KBM-7 (cell line): ENCODE measurements around the gene TMEM17.
A peak's percentile ranks its signal among the peaks of the same experiment; 100 is the strongest.
"Not testable (repeated sequence)": the region's sequence is repeated elsewhere in the genome, so short reads cannot be mapped to it uniquely, and the experiment has no call there.

ENCODE experiments used
- DNase-seq: peaks from one replicate; pipeline ENCODE4 v3.0.0-alpha.2; 2015
- in situ Hi-C: fragments of 300-500 bp; cut with MboI; formaldehyde crosslinking; loops from 2 replicates; pipeline ENCODE4 v1.14.3; 2020; ENCODE audit warnings: low sequenced_read_pairs, low pct_unique_long_range_greater_than_20kb, mixed read lengths

Gene TMEM17

GRCh38 chr2:62524293-62524941, 18.4 kb upstream of the TMEM17 start:
- no peak for DNase-seq
- in situ Hi-C loops = no loop called here

DNA sequence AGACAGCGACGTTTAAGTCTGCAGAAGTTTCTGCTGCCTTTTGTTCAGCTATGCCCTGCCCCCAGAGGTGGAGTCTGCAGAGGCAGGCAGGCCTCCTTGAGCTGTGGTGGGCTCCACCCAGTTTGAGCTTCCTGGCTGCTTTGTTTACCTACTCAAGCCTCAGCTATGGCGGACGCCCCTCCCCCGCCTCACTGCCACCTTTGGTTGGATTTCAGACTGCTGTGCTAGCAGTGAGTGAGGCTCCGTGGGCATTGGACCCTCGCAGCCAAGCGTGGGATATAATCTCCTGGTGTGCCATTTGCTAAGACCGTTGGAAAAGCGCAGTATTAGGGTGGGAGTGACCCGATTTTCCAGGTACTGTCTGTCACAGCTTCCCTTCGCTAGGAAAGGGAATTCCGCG, 15.1 kb upstream of the TMEM17 start:
- in situ Hi-C loops, DNase-seq: not testable (repeated sequence)

DNA sequence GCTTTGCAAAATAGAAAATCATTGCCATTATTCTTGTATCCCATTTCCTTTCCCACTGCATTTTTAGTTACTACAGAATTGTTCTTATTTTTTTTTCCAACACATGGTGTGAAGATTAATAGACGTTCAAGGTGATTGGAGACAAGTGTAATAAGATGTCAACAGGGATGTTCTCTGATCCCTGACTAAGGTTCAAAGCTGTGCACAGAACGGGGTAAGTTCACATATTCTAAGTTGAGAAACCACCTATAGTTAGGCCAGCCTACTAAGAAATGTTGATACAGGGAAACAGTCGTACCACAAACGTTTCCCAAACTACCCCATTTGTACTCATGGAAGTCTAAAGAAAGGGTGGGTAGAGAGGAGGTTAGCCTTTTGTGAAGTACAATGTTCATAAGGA, 6.4 kb upstream of the TMEM17 start:
- DNase-seq = no peak
- in situ Hi-C loops = no loop called here

GRCh38 chr2:62511636-62512035, 5.6 kb upstream of the TMEM17 start:
- no peak for DNase-seq
- in situ Hi-C loops = no loop called here

- in situ Hi-C loops = no loop called here
- DNase-seq = no peak
Observed at GRCh38 chr2:62506421-62506750, 391 bp upstream of the TMEM17 start.

GRCh38 chr2:62505109-62505749, 766 bp downstream of the TMEM17 start:
- DNase-seq = peak; percentile 35
- in situ Hi-C loops = no loop called here

- in situ Hi-C loops = no loop called here
- DNase-seq = peak; percentile 8
Observed at GRCh38 chr2:62504657-62505056, 1.3 kb downstream of the TMEM17 start.

- in situ Hi-C loops = no loop called here
- DNase-seq = no peak
Observed at GRCh38 chr2:62501794-62502500, 4.0 kb downstream of the TMEM17 start.

DNA sequence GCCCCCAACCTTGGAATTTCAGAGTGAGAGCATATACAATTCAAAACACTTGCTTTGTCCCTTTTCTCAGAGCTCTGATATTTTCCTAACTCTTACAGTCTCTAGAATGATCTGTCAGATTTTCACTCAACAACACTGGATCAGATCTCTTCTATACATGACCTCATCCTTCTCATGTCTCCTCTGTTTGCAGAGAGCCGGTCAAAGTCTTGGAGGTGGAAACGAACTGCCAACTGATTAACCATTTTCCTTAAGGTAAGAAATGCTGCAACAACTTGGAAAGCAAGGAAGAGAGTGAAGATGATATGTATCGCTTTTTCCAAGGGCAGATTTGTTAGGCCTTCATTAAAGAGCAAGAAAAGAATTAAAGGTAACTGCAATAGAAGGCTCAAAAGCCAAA, 4.9 kb downstream of the TMEM17 start:
- in situ Hi-C loops = no loop called here
- no peak for DNase-seq

- in situ Hi-C loops = no loop called here
- no peak for DNase-seq
Observed at GRCh38 chr2:62499430-62500060, 6.5 kb downstream of the TMEM17 start.

GRCh38 chr2:62498739-62499138, 7.3 kb downstream of the TMEM17 start:
- in situ Hi-C loops = no loop called here
- no peak for DNase-seq

GRCh38 chr2:62495761-62496160, 10.2 kb downstream of the TMEM17 start:
- in situ Hi-C loops = no loop called here
- no peak for DNase-seq

- no peak for DNase-seq
- in situ Hi-C loops = no loop called here
Observed at GRCh38 chr2:62492048-62492447, 13.9 kb downstream of the TMEM17 start.

GRCh38 chr2:62489702-62490101, 16.3 kb downstream of the TMEM17 start:
- no peak for DNase-seq
- in situ Hi-C loops = no loop called here

GRCh38 chr2:62489162-62489561, 16.8 kb downstream of the TMEM17 start:
- in situ Hi-C loops = no loop called here
- DNase-seq = no peak

DNA sequence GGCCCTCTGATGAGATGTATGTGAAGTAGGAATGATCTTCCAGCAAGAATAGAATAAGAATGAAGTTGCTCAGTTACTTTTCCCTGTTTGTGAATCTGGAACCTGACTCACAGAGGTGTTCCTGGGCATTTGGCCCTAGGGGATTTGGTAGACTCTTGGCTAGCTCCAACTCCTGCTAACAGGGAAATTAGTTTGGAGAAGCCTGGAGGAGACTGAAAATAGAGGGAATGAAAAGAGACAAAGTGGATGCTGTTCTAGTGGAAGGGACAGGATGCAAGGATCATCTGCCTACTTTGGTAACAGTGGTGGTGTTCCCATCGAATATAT, 19.6 kb downstream of the TMEM17 start:
- in situ Hi-C loops = no loop called here
- DNase-seq = no peak

- no peak for DNase-seq
- in situ Hi-C loops = no loop called here
Observed at GRCh38 chr2:62485761-62486438, 20.1 kb downstream of the TMEM17 start.

DNA sequence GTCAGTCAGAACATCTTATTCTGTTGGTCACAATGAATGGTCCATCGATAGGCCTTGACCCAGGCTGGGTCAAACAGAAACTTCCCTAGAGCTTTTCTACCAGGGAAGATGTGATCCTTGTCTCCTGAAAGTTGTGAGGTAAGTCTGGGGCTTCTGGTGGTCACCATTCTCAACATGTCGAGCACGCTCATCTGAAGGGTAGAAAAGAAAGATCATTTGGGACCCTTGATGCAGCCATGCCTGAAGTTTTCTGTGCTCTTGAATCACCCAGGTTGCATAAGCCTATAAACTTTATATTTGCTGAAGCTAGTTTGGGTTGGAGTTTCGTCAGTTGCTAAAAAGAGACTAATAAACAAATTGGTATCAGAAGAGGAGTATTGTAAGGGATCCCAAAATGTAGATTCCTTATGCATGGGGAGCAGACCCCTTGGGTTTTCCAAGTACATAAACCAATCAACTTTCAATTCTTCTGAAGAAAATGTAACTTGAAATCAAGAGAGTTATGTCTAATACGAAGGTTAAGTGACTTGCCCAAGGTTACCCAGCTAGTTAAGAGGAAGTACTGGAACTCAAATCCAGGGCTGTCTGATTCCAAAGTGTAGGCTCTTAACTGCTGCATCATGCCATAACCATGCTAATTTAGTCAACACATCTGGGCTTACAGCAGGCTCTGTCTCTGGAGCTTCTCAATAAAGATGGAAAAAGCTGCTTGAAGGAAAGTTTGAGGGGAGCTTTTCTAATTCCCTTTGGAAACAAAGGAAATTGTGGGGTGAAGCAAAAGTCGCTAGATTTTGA, 23.2 kb downstream of the TMEM17 start:
- in situ Hi-C loops = no loop called here
- no peak for DNase-seq

DNA sequence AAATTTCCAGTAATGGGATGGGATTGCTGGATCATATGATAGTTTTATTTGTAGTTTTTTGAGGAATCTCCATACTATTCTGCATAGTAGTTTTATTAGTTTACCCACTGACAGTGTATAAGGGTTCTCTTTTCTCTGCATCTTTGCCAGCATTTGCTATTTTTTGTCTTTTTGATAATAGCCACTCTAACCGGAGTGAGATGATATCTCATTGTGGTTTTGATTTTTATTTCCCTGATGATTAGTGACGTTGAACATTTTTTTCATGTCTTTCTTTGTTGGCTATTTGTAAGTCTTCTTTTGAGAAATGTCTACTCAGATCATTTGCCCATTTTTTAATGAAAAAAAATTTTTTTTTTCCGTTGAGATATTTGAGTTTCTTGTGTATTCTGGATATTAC, 26.1 kb downstream of the TMEM17 start:
- no peak for DNase-seq
- in situ Hi-C loops = no loop called here
